HG03432 (cell line): Measurements from ENCODE around the gene CCT5.
"Not testable (repeated sequence)": the region's sequence is repeated elsewhere in the genome, so short reads cannot be mapped to it uniquely, and the experiment has no call there.

ENCODE experiments used
- ATAC-seq: cut with Tn5 transposase; IDR thresholded peaks from one replicate; pipeline ENCODE4 v1.9.1; 2021; ENCODE audit warnings: mild to moderate bottlenecking, moderate library complexity; ENCODE audit not compliant: unreplicated experiment

The CCT5 gene

GRCh38 chr5:10275460-10275859 is 25.4 kb downstream of the CCT5 start:
- ATAC-seq = no peak

GRCh38 chr5:10275991-10276390 is 25.9 kb downstream of the CCT5 start:
- ATAC-seq = no peak

GRCh38 chr5:10276691-10277090 is 26.6 kb downstream of the CCT5 start:
- no peak for ATAC-seq

DNA sequence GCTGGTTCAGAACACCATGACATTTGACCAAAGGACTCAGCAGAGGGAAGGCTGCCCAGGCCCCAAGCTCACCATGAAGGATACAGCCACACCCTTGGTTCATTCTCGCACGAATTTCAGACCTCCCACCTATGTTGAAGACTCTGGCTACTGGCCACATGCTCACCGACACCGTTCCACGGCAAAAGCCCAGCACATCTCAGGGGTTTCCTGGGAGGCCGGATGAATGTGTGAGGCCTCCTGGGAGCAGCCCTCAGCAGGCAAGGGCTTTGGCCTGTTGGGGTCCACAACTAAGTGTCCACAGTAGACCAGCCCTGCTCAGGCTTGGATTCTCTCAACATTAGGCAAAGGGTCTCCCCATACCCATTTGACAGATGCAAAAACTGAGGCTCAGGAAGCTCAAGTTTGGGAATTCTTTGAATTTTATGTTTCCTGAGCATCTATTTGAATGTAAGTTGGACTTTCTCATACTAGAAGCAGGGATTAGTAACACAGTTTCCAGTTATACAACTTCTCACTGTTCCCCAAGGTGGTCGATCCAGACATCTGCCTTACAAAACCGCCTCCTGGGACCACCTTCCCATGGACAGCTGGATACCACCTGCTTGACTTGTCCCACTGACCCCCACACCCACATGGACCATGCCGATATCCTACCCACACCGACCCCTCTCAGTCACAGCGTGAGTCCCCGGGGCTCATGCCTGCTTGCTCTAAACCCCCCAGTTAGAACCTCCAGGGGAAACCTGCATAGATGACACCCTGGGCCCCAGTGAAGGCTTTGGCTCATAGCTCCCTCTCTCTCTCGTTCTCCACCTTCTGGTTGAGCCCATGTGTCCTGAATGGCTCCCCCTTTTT is 27.9 kb downstream of the CCT5 start:
- no peak for ATAC-seq

DNA sequence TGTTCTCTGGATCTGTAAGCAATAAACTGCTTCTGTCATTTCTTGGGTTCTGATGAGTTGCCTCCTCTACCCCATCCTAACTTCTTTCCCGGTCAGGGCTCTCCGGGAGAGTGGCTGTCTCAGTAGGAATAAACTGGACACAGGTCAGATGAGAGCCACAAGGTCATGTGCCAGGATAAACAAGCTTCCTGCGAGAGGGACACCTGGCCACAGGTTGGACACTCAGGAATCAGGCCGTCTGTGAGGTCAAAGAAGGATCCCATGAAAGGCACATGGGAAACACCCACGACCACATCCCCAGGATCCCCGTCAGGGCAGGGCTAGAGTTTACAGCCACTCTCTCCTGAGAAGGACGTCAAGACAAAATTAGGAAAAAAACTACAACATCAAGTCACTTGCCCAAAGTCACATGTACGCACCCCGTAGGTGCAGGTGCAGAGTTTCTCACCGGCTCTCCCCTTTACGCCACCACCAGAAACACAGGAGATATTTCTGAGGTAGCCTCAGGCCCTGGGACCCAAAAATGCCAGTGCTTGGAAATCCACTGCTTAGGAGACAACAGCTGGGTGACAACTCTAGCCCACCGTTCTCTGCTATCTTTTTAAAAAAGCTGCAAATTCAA is 28.7 kb downstream of the CCT5 start:
- no peak for ATAC-seq

DNA sequence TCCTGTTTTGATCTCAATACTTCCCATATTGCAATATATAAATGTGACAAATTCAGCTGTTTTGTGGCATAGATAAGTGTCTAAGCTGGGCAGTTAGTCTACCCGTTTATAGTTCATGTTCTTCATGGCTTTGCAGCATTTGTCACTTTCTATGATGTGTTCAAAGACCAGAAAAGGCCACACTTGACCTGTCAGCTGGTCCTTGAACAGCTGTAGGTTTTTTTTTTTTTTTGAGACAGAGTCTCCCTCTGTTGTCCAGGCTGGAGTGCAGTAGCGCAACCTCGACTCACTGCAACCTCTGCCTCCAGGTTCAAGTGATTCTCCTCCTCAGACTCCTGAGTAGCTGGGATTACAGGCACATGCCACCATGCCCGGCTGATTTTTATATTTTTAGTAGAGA is 29.2 kb downstream of the CCT5 start:
- no peak for ATAC-seq

DNA sequence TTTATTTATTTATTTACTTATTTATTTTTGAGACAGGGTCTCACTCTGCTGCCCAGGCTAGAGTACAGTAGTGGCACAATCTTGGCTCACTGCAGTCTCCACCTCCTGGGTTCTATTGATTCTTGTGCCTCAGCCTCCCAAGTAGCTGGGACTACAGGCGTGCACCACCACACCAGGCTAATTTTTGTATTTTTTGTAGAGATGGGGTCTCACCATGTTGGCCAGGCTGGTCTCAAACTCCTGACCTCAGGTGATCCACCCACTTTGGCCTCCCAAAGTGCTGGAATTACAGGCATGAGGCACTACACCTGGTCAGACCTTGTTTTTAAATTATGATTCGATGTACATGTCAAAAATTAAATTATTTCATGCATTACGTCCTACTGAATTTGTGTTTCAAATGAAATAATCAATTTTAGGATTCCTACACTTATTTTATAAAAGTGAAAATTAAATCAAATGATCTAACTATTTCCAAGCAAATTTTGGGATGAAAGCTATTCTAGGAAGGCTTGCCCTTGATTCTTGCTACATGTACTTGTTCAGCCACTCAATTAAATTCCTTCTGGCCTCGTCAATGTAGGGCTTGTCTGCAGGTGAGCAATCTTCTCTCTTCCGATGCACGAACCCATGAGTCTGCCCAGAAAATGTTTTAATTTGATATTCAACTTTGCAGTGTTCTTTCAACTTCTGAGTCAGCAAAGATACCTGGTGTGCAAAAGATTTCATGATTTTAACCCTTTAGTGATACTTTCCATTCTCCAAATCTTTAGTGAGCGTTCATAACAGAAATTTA is 30.0 kb downstream of the CCT5 start:
- ATAC-seq = no peak

DNA sequence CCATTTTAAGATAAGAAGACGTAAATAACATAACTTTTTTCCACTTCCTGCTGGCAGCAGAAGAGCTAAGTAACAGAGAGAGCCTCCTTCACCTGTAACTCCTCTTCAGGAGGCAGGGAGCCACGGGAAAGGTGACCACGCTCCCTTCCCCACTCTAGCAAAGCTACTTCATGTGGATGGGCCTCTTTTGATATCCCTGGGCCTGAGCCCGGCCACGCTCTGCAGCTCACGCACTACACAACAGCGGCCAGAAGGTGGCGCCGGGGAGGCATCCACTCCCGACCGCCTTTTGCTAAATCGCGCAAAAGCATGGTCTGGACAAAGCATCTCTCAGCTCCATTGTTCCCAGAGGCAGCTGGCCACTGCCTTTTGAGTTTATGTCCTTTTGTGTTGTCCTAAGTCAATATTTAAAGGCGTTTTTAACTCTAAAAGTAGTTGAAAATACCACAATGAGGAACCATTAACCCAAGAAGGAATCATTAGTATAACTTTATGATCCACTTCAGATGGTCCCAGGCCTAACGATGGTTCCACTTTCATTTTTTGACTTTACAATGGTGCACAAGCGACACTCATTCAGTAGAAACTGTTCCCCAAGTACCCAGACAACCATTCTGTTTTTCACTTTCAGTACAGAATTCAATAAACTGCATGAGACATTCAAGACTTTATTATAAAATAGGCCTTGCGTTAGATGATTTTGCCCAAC is 34.0 kb downstream of the CCT5 start:
- ATAC-seq = peak; percentile 96

DNA sequence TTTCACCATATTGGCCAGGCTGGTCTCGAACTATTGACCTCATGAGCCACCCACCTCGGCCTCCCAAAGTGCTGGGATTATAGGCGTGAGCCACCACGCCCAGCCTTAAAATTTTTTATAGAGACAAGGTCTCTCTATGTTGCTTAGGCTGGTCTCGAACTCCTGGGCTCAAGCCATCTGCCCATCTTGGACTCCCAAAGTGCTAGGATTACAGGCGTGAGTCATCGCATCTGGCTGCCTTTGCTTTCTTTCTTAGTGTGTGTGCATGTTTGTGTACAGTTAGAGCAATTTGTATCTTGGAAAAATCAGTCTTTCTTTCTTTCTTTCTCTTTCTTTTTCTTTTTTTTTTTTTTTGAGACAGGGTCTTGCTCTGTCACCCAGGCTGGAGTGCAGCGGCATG is 35.3 kb downstream of the CCT5 start:
- not testable (repeated sequence) for ATAC-seq

GRCh38 chr5:10286162-10286861 is 36.2 kb downstream of the CCT5 start:
- ATAC-seq = no peak

DNA sequence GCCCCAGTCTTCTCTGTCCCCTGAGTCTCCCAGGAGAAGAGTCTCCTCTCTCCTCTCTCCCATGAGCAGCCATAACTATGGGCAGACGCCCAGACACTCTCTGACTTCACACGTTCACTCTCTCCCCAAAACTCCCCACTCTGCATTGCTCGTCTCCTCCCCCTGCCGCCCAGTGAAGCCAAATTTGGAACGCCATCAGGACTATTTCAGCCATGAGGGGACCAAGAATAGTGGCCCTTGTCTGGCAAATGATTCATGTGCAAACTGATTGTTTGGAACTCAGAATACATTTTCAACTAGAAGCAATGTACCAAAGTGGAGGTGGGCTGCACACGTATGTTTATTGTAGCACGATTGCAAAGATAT is 36.8 kb downstream of the CCT5 start:
- no peak for ATAC-seq

DNA sequence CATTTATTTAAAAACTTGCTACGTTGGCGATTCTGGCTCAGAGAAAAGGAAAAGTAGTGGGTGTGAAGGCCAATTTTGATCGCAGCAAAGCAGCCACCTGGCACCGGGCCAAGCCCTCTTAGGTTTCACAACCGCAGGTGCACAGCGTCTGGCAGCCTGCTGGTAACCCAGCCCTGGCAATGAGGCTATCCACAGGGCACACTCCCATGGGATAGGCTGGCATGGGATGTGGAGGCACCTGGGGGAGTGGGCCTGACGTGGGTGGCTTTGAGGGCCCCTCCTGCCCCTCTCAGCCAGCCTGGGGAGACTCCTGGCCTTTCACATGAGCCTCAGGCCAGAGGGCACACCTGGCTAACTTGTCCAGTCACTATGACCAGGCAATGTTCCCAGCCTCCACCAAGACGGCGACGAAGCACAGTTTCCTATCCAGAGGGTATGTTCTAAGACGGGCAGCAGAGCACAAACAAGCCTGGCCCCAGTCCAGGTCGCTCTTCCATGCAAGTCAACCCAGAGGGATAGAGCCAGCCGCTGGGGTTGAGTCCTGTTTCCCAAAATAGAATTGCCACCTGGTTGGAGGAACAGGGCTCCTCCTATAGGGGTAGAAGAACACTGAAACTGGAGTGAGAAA is 38.6 kb downstream of the CCT5 start:
- ATAC-seq = peak; percentile 47

GRCh38 chr5:10289353-10289752 is 39.3 kb downstream of the CCT5 start:
- no peak for ATAC-seq

DNA sequence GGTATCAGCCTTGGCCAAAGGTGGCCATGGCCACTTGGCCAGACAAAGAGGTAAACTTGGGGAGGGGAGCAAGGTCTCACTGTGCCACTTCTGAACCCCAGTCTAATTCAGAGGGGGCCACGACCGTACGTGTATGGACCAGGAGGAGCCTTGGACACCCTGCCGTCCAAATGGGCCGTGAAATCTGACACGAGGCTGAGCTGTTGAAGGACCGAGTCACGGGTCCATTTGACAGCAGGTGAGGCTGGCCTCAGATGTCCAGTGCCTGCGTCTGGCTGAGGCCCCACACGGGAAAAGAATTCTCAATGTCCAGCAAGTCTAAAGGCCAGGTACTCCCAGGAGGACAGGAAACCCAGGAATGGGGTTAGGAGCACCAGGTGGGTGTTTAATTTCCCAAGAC is 39.9 kb downstream of the CCT5 start:
- no peak for ATAC-seq

DNA sequence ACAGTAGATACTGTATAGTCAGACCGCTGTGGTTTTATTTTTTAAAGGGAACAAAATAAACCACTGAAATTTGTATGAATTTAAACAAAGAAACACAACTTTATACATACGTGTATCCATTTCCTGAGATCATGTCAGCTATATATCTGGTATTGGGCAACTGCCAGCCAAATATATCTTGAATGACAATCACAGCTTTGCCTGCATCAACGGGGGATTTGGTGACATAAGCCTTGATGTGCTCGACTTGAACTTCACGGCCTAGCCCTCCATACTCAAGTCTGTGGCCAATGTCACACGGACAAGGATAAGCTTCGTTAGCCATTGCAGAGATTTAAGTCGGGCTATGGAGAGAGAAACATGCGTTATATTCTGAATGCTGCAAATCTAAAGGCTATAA is 40.4 kb downstream of the CCT5 start:
- ATAC-seq = no peak

DNA sequence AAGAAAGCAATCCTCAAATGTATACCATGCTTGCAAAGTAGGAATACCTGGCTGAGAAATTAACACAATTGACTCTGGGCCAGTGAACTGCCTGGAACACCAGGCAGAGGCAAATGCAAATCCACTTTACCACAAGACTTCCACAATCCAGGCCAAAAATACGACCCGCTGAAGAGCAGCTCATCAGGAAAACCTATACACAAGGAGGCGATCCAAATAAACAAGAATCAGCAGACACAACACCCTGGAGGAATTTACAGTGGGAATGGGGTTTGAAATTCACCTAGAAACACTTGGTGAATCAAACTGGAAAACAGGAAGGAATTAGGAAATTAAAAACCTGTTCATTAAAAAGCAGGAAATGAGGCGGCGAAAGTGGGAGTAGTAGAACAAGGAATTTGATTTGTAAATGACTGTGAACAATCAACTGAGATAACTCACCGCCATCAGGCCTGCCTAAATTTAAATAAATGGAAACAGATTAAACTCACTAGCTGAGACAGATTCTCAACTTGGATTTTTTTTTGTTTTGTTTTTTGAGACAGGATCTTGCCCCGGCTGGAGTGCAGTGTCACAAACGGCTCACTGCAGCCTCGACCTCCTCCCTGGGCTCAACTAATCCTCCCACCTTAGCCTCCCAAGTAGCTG is 41.7 kb downstream of the CCT5 start:
- no peak for ATAC-seq

DNA sequence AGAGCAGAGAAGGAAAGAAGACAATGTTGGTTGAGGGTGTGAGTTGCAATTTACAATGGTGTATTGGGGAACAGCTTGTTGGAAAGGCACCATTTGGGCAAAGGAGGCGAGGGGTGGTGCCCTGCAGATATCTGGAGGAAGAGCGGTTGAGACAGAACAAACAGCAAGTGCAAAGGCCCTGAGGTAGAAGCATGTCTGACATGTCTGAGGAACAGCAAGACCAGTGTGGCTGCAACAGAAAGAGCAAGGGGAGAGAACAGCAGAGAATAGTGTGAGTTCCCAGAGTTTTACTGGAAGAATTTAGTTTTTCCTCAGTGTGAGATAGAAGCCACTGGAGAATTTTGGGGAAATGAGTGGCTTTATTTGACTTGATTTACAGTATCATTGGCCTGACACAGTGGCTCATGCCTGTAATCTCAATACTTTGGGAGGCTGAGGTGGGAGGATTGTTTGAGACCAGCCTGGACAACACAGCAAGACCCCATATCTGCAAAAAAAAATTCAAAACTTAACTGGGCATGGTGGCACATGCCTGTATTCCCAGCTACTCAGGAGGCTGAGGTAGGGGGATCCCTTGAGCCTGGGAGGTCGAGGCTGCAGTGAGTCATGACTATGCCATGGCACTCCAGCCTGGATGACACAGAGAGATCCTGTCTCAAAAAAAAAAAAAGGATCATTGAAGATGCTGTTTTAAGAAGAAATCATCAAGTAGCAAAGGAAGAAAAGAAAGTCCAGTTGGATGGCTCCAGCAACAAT is 44.0 kb downstream of the CCT5 start:
- ATAC-seq = no peak

DNA sequence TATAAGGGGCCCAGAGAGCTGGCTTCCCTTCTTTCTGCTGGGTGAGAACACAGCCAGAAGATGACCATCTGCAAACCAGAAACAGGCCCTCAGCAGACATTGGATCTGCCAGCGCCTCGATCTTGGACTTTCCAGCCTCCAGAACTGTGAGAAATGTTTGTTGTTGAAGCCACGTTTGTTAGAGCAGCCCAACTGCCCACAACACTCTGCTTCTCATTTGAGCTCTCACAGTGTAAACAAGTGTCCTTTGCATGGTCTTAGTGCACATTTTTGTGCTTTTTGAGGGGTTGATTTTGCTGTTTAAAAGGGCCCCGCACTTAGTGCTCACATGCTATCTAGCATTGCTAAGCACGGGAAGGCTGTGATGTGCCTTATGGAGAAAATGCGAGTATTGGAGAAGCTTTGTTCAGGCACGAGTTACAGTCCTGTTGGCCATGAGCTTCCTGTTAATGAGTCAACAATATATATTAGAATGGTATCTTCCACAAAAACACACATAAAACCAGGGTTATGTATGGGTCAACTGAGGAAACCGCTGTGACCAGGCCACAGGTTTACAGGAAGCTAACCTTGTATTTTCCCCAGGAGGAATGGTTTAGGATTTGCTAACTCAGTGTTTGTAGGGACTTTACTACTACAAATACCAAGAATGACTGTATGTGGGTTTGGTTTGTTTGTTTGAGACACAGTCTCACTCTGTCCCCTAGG is 45.7 kb downstream of the CCT5 start:
- no peak for ATAC-seq
